HepG2 (cell line): Measurements from ENCODE around the gene OIT3. TPM values are rescaled to one million over a fixed set of nuclear protein-coding genes. Genes with fewer than 3 reads are reported as not detected.

Experiments
- ATAC-seq: fragments of 200-7000 bp; cut with Tn5 transposase; 3 replicates; pipeline ENCODE4 v1.9.1; 2020; ENCODE audit warnings: mild to moderate bottlenecking, moderate library complexity
- BruUV-seq: library from RNA; stranded (reverse); fragments of 400-500 nt; replicated peaks from 2 replicates; lab custom pipeline; 2021; lab: Mats Ljungman, UMichigan
- CTCF ChIA-PET: fragments of 300-600 bp; formaldehyde crosslinking; extraction: SDS; loops from one replicate; lab custom pipeline; 2021; ENCODE audit warnings: low total read pairs, inconsistent platforms, low intra/inter-chr PET ratio; lab: Yijun Ruan, JAX
- POLR2A ChIA-PET: fragments of 350-600 bp; sonication (Branson Sonifier 250); formaldehyde crosslinking; loops from one replicate; lab custom pipeline; 2020; ENCODE audit warnings: antibody characterized with exemption, inconsistent platforms; lab: Yijun Ruan, JAX
- DNase-seq: peaks from one replicate; pipeline ENCODE4 v3.0.0-alpha.2; 2015; ENCODE audit warnings: low spot score
- FAIRE-seq: peaks from 3 replicates; lab custom pipeline; 2011; peaks lifted over from hg19 to GRCh38; lab: Jason Lieb, UNC
- H2AFZ ChIP-seq: one replicate; pipeline ENCODE4 v1.6.1; 2011; ENCODE audit warnings: low read length, inconsistent platforms
- H3K27ac ChIP-seq: fragments of 300-600 bp; 3 replicates; pipeline ENCODE4 v1.8.0; 2011; ENCODE audit warnings: mixed run types, mild to moderate bottlenecking, mixed read lengths, low read length, inconsistent platforms; ENCODE audit not compliant: insufficient read depth; ENCODE audit errors: extremely low read length
- H3K27me3 ChIP-seq, 2 experiments: fragments of 200-600 bp in 1 of 2; 2 replicates in 1 of 2; 3 replicates in 1 of 2; pipeline versions ENCODE4 v1.6.0 to v1.8.0; 2011; ENCODE audit warnings: low read length in 2 of 2, mild to moderate bottlenecking in 2 of 2, moderate library complexity in 2 of 2, inconsistent platforms in 1 of 2; ENCODE audit not compliant: insufficient read depth in 2 of 2, control insufficient read depth in 1 of 2
- H3K36me3 ChIP-seq, 2 experiments: fragments of 200-600 bp in 1 of 2; replicated peaks in 1 of 2; 2 replicates in 1 of 2; 3 replicates in 1 of 2; pipeline versions ENCODE4 v1.5.1 to v1.8.0; 2011; ENCODE audit warnings: low read length in 2 of 2, inconsistent platforms in 1 of 2; ENCODE audit not compliant: insufficient read depth in 2 of 2, control insufficient read depth in 1 of 2
- H3K4me1 ChIP-seq: 2 replicates; pipeline ENCODE4 v1.5.1; 2012; ENCODE audit warnings: low read length, inconsistent platforms; ENCODE audit not compliant: insufficient read depth
- H3K4me2 ChIP-seq: 2 replicates; pipeline ENCODE4 v1.6.0; 2011; ENCODE audit warnings: low read depth, low read length, inconsistent platforms
- H3K4me3 ChIP-seq, 3 experiments: fragments of 200-600 bp in 1 of 3; sonication (generic), shearing (Covaris generic) in 1 of 3; replicated peaks in 1 of 3; 2 replicates each; pipeline ENCODE4 v1.5.1; 2011 to 2016; ENCODE audit warnings: low read length in 3 of 3, inconsistent platforms in 2 of 3, low read depth in 2 of 3, mild to moderate bottlenecking in 2 of 3, control low read depth in 1 of 3, mixed read lengths in 1 of 3; ENCODE audit not compliant: insufficient read depth in 1 of 3
- H3K79me2 ChIP-seq: one replicate; pipeline ENCODE4 v1.6.1; 2011; ENCODE audit warnings: low read length, inconsistent platforms; ENCODE audit not compliant: insufficient read depth
- H3K9ac ChIP-seq: 2 replicates; pipeline ENCODE4 v1.6.0; 2011; ENCODE audit warnings: mild to moderate bottlenecking, low read depth, low read length, inconsistent platforms; ENCODE audit not compliant: insufficient read depth
- H3K9me3 ChIP-seq: 2 replicates; pipeline ENCODE4 v1.5.1; 2012; ENCODE audit warnings: mild to moderate bottlenecking, low read length
- H4K20me1 ChIP-seq: 2 replicates; pipeline ENCODE4 v1.6.0; 2011; ENCODE audit warnings: inconsistent platforms, mild to moderate bottlenecking, low read length, moderate library complexity; ENCODE audit not compliant: insufficient read depth
- ARNT ChIP-seq: fragments of 450-650 bp; IDR thresholded peaks from 2 replicates; pipeline ENCODE4 v1.6.1; 2017
- CHCHD3 ChIP-seq: sonication (generic); formaldehyde crosslinking; IDR thresholded peaks from 2 replicates; pipeline ENCODE4 v1.8.0; 2022; ENCODE audit warnings: mild to moderate bottlenecking, missing genetic modification reagents, moderate library complexity
- HDAC2 ChIP-seq: sonication (generic); formaldehyde crosslinking; IDR thresholded peaks from 2 replicates; pipeline ENCODE4 v1.4.0; 2020; ENCODE audit warnings: missing genetic modification reagents
- HNRNPK ChIP-seq: fragments of 200-400 bp; formaldehyde crosslinking; IDR thresholded peaks from 2 replicates; pipeline ENCODE4 v1.6.1; 2018; ENCODE audit warnings: low read length, low read depth, moderate library complexity, mild to moderate bottlenecking; ENCODE audit not compliant: poor library complexity, severe bottlenecking
- KAT2B ChIP-seq: fragments of 150-350 bp; IDR thresholded peaks from 2 replicates; pipeline ENCODE4 v1.6.1; 2014; ENCODE audit warnings: low read depth, low read length, borderline replicate concordance
- KAT8 ChIP-seq: IDR thresholded peaks from 2 replicates; pipeline ENCODE4 v1.6.1; 2016; ENCODE audit warnings: missing genetic modification reagents, missing compliant biosample characterization
- SETDB1 ChIP-seq: sonication (generic); formaldehyde crosslinking; IDR thresholded peaks from 2 replicates; pipeline ENCODE4 v1.5.1; 2020; ENCODE audit warnings: missing genetic modification reagents, mild to moderate bottlenecking, borderline replicate concordance
- TSC22D2 ChIP-seq: sonication (generic); formaldehyde crosslinking; IDR thresholded peaks from 2 replicates; pipeline ENCODE4 v1.5.1; 2020; ENCODE audit warnings: missing genetic modification reagents, mild to moderate bottlenecking, borderline replicate concordance
- ZKSCAN1 ChIP-seq: fragments of 150-350 bp; IDR thresholded peaks from 2 replicates; pipeline ENCODE4 v1.6.1; 2014; ENCODE audit warnings: low read length
- ZNF329 ChIP-seq: sonication (generic); formaldehyde crosslinking; IDR thresholded peaks from 2 replicates; pipeline ENCODE4 v1.9.0; 2021; ENCODE audit warnings: low read depth, mild to moderate bottlenecking, missing genetic modification reagents
- WGBS: methylation state at CpG from one replicate; pipeline ENCODE4 v1.1.6; 2017; ENCODE audit warnings: low lambda C conversion rate; 5-methylcytosine and 5-hydroxymethylcytosine counted together
- in situ Hi-C: cut with HindIII; loops from 2 replicates; pipeline ENCODE4 v1.10.0; 2017; ENCODE audit warnings: low pct_unique_long_range_greater_than_20kb; ENCODE audit not compliant: extremely low pct_ligation_motif_present
- intact Hi-C: fragments of 100-400 bp; cut with micrococcal nuclease; formaldehyde crosslinking; loops from one replicate; pipeline ENCODE4 v1.10.0; 2022; ENCODE audit not compliant: unreplicated experiment
- polyA plus RNA-seq, 8 experiments: library from polyadenylated mRNA; depleted of rRNA in 3 of 8; stranded (reverse) in 7 of 8; unstranded in 1 of 8; fragments of >200 nt; fragmentation: Illumina TruSeq in 4 of 8; extraction: Trizol in 4 of 8; gene quantifications; 2 replicates each; pipeline versions ENCODE4 v1.2.1 to v1.2.3, GENCODE V29; 2011 to 2016; ENCODE audit warnings: low read depth in 4 of 8, missing spikeins in 1 of 8, mixed read lengths in 1 of 8; ENCODE audit not compliant: insufficient read depth in 1 of 8
- total RNA-seq, 5 experiments: library from RNA; depleted of rRNA; stranded (reverse); fragments of >200 nt; fragmentation: Illumina TruSeq; extraction: Trizol; gene quantifications; 2 replicates each; pipeline ENCODE4 v1.2.3, GENCODE V29; 2016; ENCODE audit warnings: low read depth in 1 of 5
- TF ChIP-seq, protein P1 (sequence below): sonication (generic); formaldehyde crosslinking; IDR thresholded peaks from 2 replicates; pipeline ENCODE4 v1.8.0; 2022; ENCODE audit warnings: mild to moderate bottlenecking, missing genetic modification reagents, borderline replicate concordance
- TF ChIP-seq, protein P2 (sequence below): sonication (generic); formaldehyde crosslinking; IDR thresholded peaks from 2 replicates; pipeline ENCODE4 v1.4.0; 2020; ENCODE audit warnings: low read depth, missing genetic modification reagents
- TF ChIP-seq, protein P3 (sequence below): sonication (generic); formaldehyde crosslinking; IDR thresholded peaks from 2 replicates; pipeline ENCODE4 v1.9.0; 2021; ENCODE audit warnings: missing genetic modification reagents, borderline replicate concordance
- TF ChIP-seq, protein P4 (sequence below): fragments of 450-650 bp; IDR thresholded peaks from 2 replicates; pipeline ENCODE4 v1.6.1; 2017; ENCODE audit warnings: mild to moderate bottlenecking

Gene OIT3
- total and polyA plus RNA-seq, 2 of the 13 experiments (the other 11 are each of a cell fraction or from before 2014, with no cell fraction given) = not detected

GRCh38 chr10:72890086-72890485, 3.5 kb upstream of the OIT3 start:
- CTCF ChIA-PET = no interaction called here
- no peaks in the 10 kb centered on the region for H3K9me3 ChIP-seq
- no peak overlapping the region for H3K4me3 ChIP-seq
- no peak overlapping the region for H3K9ac ChIP-seq
- BruUV-seq = no TSS peak
- peaks cover 3% of the 10 kb centered on the region in 2 experiments; a peak in 2 of 5 replicates for H3K36me3 ChIP-seq
- no peaks in the 10 kb centered on the region for H3K79me2 ChIP-seq
- intact Hi-C loops (no loop called here), in situ Hi-C loops (no loop called here)
- DNase-seq = no peak
- no peaks in the 10 kb centered on the region; a peak in 1 of 5 replicates for H3K27me3 ChIP-seq
- peaks cover 24% of the 10 kb centered on the region for H3K4me1 ChIP-seq
- 93% methylated on average over 2 of the region's 2 CpGs for WGBS
- H2AFZ ChIP-seq = no peak overlapping the region
- POLR2A ChIA-PET = no interaction called here
- H3K4me2 ChIP-seq = no peak overlapping the region
- ATAC-seq = no peak
- no peak overlapping the region for H3K27ac ChIP-seq
- no peaks in the 10 kb centered on the region for H4K20me1 ChIP-seq
- FAIRE-seq = no peak
- TF ChIP-seq HNRNPK (no peak), KAT8 (CRISPR knock-in tag) (no peak), ARNT (no peak), SETDB1 (CRISPR knock-in tag) (no peak), CHCHD3 (CRISPR knock-in tag) (no peak), TSC22D2 (CRISPR knock-in tag) (no peak), HDAC2 (CRISPR knock-in tag) (no peak), ZKSCAN1 (no peak), KAT2B (no peak), ZNF329 (no peak)
- TF ChIP-seq, protein P1, sequence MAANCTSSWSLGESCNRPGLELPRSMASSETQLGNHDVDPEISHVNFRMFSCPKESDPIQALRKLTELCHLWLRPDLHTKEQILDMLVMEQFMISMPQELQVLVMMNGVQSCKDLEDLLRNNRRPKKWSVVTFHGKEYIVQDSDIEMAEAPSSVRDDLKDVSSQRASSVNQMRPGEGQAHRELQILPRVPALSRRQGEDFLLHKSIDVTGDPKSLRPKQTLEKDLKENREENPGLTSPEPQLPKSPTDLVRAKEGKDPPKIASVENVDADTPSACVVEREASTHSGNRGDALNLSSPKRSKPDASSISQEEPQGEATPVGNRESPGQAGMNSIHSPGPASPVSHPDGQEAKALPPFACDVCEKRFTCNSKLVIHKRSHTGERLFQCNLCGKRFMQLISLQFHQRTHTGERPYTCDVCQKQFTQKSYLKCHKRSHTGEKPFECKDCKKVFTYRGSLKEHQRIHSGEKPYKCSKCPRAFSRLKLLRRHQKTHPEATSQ (CRISPR knock-in tag) = no peak
- TF ChIP-seq, protein P2, sequence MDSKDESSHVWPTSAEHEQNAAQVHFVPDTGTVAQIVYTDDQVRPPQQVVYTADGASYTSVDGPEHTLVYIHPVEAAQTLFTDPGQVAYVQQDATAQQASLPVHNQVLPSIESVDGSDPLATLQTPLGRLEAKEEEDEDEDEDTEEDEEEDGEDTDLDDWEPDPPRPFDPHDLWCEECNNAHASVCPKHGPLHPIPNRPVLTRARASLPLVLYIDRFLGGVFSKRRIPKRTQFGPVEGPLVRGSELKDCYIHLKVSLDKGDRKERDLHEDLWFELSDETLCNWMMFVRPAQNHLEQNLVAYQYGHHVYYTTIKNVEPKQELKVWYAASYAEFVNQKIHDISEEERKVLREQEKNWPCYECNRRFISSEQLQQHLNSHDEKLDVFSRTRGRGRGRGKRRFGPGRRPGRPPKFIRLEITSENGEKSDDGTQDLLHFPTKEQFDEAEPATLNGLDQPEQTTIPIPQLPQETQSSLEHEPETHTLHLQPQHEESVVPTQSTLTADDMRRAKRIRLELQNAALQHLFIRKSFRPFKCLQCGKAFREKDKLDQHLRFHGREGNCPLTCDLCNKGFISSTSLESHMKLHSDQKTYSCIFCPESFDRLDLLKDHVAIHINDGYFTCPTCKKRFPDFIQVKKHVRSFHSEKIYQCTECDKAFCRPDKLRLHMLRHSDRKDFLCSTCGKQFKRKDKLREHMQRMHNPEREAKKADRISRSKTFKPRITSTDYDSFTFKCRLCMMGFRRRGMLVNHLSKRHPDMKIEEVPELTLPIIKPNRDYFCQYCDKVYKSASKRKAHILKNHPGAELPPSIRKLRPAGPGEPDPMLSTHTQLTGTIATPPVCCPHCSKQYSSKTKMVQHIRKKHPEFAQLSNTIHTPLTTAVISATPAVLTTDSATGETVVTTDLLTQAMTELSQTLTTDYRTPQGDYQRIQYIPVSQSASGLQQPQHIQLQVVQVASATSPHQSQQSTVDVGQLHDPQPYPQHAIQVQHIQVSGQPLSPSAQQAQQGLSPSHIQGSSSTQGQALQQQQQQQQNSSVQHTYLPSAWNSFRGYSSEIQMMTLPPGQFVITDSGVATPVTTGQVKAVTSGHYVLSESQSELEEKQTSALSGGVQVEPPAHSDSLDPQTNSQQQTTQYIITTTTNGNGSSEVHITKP (CRISPR knock-in tag) = no peak
- TF ChIP-seq, protein P3, sequence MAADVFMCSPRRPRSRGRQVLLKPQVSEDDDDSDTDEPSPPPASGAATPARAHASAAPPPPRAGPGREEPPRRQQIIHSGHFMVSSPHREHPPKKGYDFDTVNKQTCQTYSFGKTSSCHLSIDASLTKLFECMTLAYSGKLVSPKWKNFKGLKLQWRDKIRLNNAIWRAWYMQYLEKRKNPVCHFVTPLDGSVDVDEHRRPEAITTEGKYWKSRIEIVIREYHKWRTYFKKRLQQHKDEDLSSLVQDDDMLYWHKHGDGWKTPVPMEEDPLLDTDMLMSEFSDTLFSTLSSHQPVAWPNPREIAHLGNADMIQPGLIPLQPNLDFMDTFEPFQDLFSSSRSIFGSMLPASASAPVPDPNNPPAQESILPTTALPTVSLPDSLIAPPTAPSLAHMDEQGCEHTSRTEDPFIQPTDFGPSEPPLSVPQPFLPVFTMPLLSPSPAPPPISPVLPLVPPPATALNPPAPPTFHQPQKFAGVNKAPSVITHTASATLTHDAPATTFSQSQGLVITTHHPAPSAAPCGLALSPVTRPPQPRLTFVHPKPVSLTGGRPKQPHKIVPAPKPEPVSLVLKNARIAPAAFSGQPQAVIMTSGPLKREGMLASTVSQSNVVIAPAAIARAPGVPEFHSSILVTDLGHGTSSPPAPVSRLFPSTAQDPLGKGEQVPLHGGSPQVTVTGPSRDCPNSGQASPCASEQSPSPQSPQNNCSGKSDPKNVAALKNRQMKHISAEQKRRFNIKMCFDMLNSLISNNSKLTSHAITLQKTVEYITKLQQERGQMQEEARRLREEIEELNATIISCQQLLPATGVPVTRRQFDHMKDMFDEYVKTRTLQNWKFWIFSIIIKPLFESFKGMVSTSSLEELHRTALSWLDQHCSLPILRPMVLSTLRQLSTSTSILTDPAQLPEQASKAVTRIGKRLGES (CRISPR knock-in tag) = no peak
- TF ChIP-seq, protein P4, sequence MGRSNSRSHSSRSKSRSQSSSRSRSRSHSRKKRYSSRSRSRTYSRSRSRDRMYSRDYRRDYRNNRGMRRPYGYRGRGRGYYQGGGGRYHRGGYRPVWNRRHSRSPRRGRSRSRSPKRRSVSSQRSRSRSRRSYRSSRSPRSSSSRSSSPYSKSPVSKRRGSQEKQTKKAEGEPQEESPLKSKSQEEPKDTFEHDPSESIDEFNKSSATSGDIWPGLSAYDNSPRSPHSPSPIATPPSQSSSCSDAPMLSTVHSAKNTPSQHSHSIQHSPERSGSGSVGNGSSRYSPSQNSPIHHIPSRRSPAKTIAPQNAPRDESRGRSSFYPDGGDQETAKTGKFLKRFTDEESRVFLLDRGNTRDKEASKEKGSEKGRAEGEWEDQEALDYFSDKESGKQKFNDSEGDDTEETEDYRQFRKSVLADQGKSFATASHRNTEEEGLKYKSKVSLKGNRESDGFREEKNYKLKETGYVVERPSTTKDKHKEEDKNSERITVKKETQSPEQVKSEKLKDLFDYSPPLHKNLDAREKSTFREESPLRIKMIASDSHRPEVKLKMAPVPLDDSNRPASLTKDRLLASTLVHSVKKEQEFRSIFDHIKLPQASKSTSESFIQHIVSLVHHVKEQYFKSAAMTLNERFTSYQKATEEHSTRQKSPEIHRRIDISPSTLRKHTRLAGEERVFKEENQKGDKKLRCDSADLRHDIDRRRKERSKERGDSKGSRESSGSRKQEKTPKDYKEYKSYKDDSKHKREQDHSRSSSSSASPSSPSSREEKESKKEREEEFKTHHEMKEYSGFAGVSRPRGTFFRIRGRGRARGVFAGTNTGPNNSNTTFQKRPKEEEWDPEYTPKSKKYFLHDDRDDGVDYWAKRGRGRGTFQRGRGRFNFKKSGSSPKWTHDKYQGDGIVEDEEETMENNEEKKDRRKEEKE = no peak
